Gastrocnemius medialis (tissue), 4 donors: Measurements from ENCODE around the gene CCDC158.

Source experiments
- POLR2A ChIP-seq, 2 donors: fragments of 450-650 bp; IDR thresholded peaks; one replicate each; pipeline ENCODE4 v1.6.1; 2017; ENCODE audit warnings: antibody characterized with exemption in 2 of 2, mild to moderate bottlenecking in 2 of 2, moderate library complexity in 2 of 2
- TF ChIP-seq, protein P1 (sequence below), 5 experiments: fragments of 450-650 bp in 3 of 5; fragments of 200-600 bp in 2 of 5; sonication (generic) in 2 of 5; IDR thresholded peaks in 4 of 5; conservative IDR thresholded peaks in 1 of 5; 1 replicate in 4 of 5; 2 replicates in 1 of 5; pipeline ENCODE4 v1.5.1; 2016 to 2019; ENCODE audit warnings: antibody characterized with exemption in 5 of 5, mild to moderate bottlenecking in 3 of 5, moderate library complexity in 3 of 5

DNA sequence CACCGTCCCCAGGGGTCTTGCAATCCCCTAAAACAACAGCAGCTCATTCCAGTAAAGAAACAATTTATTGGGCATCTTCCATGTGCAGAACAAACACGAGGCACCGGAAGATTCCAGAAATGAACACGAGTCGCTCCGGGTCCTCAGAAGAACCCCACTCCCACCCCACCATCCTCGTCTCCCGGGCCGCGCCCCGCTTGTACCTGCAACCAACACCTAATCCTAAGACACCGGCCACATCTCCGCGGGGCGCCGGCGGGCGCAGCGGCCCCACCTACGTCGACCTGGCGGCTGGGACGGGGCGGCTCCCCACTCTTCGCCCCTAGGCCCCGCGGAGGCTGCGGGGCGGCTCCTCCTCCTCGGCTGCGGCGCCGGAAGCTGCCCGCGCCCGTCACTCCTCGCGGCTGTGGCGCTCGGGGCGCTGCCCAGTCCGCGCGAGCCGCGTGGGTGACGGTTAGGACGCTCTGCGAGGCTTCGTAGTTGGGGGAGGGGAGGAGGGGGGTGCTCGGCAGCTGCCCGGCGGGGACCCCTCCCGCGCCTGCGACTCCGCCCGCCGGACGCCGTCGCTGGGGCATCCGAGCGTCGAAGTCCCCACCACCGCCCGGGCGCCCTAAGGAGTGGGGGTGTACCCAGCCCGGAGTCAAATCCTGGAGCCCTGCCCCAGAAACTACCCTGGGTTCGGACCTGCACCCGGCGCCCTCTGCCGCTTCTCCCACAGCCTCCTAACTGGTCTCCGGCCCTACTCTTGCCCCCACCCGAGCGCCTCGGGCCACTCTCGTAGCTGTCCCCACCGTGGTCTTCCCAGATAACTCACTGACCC, at the start of gene CCDC158:
- no peak for TF ChIP-seq POLR2A (IDR thresholded peaks at IDR 0.05)
- TF ChIP-seq, protein P1, sequence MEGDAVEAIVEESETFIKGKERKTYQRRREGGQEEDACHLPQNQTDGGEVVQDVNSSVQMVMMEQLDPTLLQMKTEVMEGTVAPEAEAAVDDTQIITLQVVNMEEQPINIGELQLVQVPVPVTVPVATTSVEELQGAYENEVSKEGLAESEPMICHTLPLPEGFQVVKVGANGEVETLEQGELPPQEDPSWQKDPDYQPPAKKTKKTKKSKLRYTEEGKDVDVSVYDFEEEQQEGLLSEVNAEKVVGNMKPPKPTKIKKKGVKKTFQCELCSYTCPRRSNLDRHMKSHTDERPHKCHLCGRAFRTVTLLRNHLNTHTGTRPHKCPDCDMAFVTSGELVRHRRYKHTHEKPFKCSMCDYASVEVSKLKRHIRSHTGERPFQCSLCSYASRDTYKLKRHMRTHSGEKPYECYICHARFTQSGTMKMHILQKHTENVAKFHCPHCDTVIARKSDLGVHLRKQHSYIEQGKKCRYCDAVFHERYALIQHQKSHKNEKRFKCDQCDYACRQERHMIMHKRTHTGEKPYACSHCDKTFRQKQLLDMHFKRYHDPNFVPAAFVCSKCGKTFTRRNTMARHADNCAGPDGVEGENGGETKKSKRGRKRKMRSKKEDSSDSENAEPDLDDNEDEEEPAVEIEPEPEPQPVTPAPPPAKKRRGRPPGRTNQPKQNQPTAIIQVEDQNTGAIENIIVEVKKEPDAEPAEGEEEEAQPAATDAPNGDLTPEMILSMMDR (IDR thresholded peaks at IDR 0.05 in 4 of 5, conservative IDR thresholded peaks at IDR 0.05 in 1 of 5), result no peak
